ENCODE results near the gene TBX4. TPM values are rescaled to one million over a fixed set of nuclear protein-coding genes. Genes with fewer than 3 reads are reported as not detected.

The TBX4 gene
- total and polyA plus RNA-seq, 2 of the 13 experiments (the other 11 are each of a cell fraction or from before 2014, with no cell fraction given), result 0.11 to 1.1 TPM

DNA sequence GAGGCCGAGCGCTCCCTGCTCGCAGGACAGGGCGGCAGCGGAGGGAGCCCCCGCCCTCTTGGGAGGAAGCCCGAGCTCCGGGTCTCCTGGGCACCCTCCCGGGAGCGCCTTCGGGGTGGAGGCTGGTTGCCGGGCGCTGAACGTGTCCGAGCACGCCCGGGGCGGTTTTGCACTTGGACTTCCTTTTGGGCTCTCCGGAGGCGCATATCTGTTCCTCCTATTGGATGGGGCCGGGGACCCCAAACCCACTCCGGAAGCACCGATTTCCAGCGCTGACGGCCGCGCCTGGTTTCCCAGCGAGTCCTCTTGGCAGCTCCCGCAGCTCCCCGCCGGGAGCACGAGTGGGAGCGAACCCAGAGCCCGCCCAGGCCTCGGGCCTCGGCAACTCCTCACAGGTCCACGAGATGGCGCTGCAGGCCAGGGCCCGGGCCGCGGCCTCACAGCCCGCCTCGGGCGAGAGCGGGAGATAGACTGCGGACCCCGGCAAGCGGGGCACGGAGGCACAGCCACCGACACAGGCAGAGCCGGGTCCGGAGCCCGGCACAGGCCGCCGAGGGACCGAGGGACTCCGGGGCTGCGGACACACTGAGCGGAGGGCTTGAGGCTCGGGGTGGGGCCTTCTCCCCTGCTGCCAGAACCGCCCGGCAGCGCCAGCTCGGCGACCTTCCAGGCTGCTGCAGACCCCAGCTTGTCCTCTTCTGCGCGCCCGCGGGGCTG is 39.9 kb upstream of the TBX4 start (continued):
- TF ChIP-seq, protein P1, sequence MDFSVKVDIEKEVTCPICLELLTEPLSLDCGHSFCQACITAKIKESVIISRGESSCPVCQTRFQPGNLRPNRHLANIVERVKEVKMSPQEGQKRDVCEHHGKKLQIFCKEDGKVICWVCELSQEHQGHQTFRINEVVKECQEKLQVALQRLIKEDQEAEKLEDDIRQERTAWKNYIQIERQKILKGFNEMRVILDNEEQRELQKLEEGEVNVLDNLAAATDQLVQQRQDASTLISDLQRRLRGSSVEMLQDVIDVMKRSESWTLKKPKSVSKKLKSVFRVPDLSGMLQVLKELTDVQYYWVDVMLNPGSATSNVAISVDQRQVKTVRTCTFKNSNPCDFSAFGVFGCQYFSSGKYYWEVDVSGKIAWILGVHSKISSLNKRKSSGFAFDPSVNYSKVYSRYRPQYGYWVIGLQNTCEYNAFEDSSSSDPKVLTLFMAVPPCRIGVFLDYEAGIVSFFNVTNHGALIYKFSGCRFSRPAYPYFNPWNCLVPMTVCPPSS (IDR thresholded peaks at IDR 0.05), result no peak
- TF ChIP-seq E2F1 (CRISPR knock-in tag; IDR thresholded peaks at IDR 0.05) (peak; percentile 93), ZFP90 (CRISPR knock-in tag; IDR thresholded peaks at IDR 0.05; ENCODE audit: borderline replicate concordance) (0 out of 2 replicates have a peak, but pooled peaks have one; percentile 88), ZNF350 (CRISPR knock-in tag; IDR thresholded peaks at IDR 0.05; ENCODE audit: borderline replicate concordance, low read depth) (peak; percentile 42; the same call in 1 of the 2 replicates), ZNF615 (CRISPR knock-in tag; IDR thresholded peaks at IDR 0.05; ENCODE audit: borderline replicate concordance) (peak; percentile 81; the same call in 1 of the 2 replicates), FOXA3 (CRISPR knock-in tag; IDR thresholded peaks at IDR 0.05) (peak; percentile 47; the same call in 1 of the 2 replicates), ZNF530 (CRISPR knock-in tag; IDR thresholded peaks at IDR 0.05; ENCODE audit: low read depth) (no peak), MEIS2 (CRISPR knock-in tag; IDR thresholded peaks at IDR 0.05) (peak; percentile 73; the same call in 1 of the 2 replicates), SP5 (CRISPR knock-in tag; IDR thresholded peaks at IDR 0.05; ENCODE audit: borderline replicate concordance, low read depth) (0 out of 2 replicates have a peak, but pooled peaks have one; percentile 11), ZNF503 (CRISPR knock-in tag; IDR thresholded peaks at IDR 0.05) (peak; percentile 55; the same call in 1 of the 2 replicates), ZNF589 (CRISPR knock-in tag; conservative IDR thresholded peaks at IDR 0.05) (peak; percentile 79; the same call in 1 of the 2 replicates), ZNF44 (CRISPR knock-in tag; IDR thresholded peaks at IDR 0.05) (peak; percentile 83; the same call in 1 of the 2 replicates), EEA1 (CRISPR knock-in tag; IDR thresholded peaks at IDR 0.05; ENCODE audit: borderline replicate concordance) (no peak), ZMYM3 (CRISPR knock-in tag; IDR thresholded peaks at IDR 0.05) (peak; percentile 47; the same call in 1 of the 2 replicates), NR2F6 (IDR thresholded peaks at IDR 0.05) (no peak), NR2F6 (CRISPR knock-in tag; IDR thresholded peaks at IDR 0.05) (no peak), DPF2 (CRISPR knock-in tag; IDR thresholded peaks at IDR 0.05; ENCODE audit: borderline replicate concordance, low read depth) (no peak), ZNF432 (CRISPR knock-in tag; IDR thresholded peaks at IDR 0.05; ENCODE audit: borderline replicate concordance) (no peak), KMT2B (CRISPR knock-in tag; IDR thresholded peaks at IDR 0.05) (peak; percentile 57; the same call in 1 of the 2 replicates), POLR2G (IDR thresholded peaks at IDR 0.05; ENCODE audit: low read depth, low read length) (peak; percentile 59; the same call in 1 of the 2 replicates), CCDC6 (CRISPR knock-in tag; IDR thresholded peaks at IDR 0.05) (peak; percentile 73), KDM5A (IDR thresholded peaks at IDR 0.05; ENCODE audit: borderline replicate concordance, low read length) (no peak), RBM22 (optimal IDR thresholded peaks at IDR 0.05; ENCODE audit: low read length) (no peak)

Data from HepG2 (cell line).